Smooth muscle cell (in vitro differentiated cells): ENCODE data around the gene AFAP1. TPM values are rescaled to one million over a fixed set of nuclear protein-coding genes. Genes with fewer than 3 reads are reported as not detected.

Source experiments
- DNase-seq: peaks from one replicate; lab custom pipeline; 2025; ENCODE audit not compliant: unreplicated experiment; lab: John Stamatoyannopoulos, UW
- H2AFZ ChIP-seq: fragments of 200-600 bp; sonication (generic); 2 replicates; pipeline ENCODE4 v1.6.0; 2016; ENCODE audit warnings: antibody characterized with exemption, low read depth, mild to moderate bottlenecking
- H3F3A ChIP-seq: fragments of 200-600 bp; sonication (generic); 2 replicates; pipeline ENCODE4 v1.6.0; 2017; ENCODE audit warnings: antibody characterized with exemption, low read depth
- H3K27ac ChIP-seq: fragments of 200-600 bp; sonication (generic); 2 replicates; pipeline ENCODE4 v1.5.1; 2016; ENCODE audit warnings: low read depth, mild to moderate bottlenecking
- H3K27me3 ChIP-seq: fragments of 200-600 bp; sonication (generic); 2 replicates; pipeline ENCODE4 v1.6.1; 2016; ENCODE audit warnings: low read depth, mild to moderate bottlenecking
- H3K36me3 ChIP-seq: fragments of 200-600 bp; sonication (generic); 2 replicates; pipeline ENCODE4 v1.5.1; 2016; ENCODE audit warnings: low read depth
- H3K4me1 ChIP-seq: fragments of 200-600 bp; sonication (generic); 2 replicates; pipeline ENCODE4 v1.5.1; 2016; ENCODE audit warnings: low read depth
- H3K4me2 ChIP-seq: fragments of 200-600 bp; sonication (generic); 2 replicates; pipeline ENCODE4 v1.6.0; 2016; ENCODE audit warnings: mild to moderate bottlenecking
- H3K4me3 ChIP-seq: fragments of 200-600 bp; sonication (generic); 2 replicates; pipeline ENCODE4 v1.5.1; 2016; ENCODE audit warnings: mild to moderate bottlenecking
- H3K79me2 ChIP-seq: fragments of 200-600 bp; sonication (generic); 2 replicates; pipeline ENCODE4 v1.6.0; 2016; ENCODE audit warnings: low read depth, mild to moderate bottlenecking
- H3K9ac ChIP-seq: fragments of 200-600 bp; sonication (generic); 2 replicates; pipeline ENCODE4 v1.6.0; 2016; ENCODE audit warnings: low read depth
- H3K9me3 ChIP-seq: fragments of 200-600 bp; sonication (generic); replicated peaks from 2 replicates; pipeline ENCODE4 v1.5.1; 2016; ENCODE audit warnings: low read depth
- H4K20me1 ChIP-seq: fragments of 200-600 bp; sonication (generic); 2 replicates; pipeline ENCODE4 v1.6.0; 2016; ENCODE audit warnings: low read depth
- CTCF ChIP-seq: fragments of 200-600 bp; sonication (generic); IDR thresholded peaks from 2 replicates; pipeline ENCODE4 v1.5.1; 2017; ENCODE audit warnings: borderline replicate concordance, mild to moderate bottlenecking, antibody characterized with exemption; ENCODE audit not compliant: insufficient read depth, poor library complexity, severe bottlenecking
- WGBS: methylation state at CpG from one replicate; pipeline ENCODE4 v1.1.7; 2016; ENCODE audit warnings: low lambda C conversion rate; 5-methylcytosine and 5-hydroxymethylcytosine counted together
- polyA plus RNA-seq: library from polyadenylated mRNA; unstranded; fragments of >200 nt; fragmentation: Nextera tagmentation; extraction: Ambion mirVana; gene quantifications from 2 replicates; pipeline ENCODE4 v1.2.1, GENCODE V29; 2016
- total RNA-seq: library from RNA; depleted of rRNA; stranded (reverse); fragments of >200 nt; gene quantifications from 2 replicates; pipeline ENCODE4 v1.2.3, GENCODE V29; 2014

AFAP1 gene
- total and polyA plus RNA-seq, 2 experiments from 2014 or later: 12.6 to 24.8 TPM

DNA sequence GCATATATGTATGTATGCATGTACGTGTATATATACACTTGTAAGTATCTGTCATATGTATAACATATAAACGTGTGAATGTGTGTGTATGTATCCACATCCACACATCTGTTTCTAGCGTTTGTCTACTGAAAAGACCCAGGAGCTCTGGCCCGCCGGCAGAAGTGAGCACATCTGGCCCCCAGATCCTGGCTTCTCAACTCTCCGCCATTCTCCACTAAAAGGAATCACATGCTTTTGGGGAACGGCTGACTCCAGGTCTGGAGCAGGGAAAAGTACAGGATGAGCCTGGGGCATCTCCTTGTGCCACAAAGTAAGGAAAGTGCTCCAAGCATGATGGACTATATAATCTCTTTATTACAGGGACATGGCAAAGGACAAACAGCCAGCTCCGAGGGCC is 143.7 kb downstream of the AFAP1 start:
- Histone ChIP-seq H3K79me2 (no peaks in the 10 kb centered on the region), H4K20me1 (peaks cover 18% of the 10 kb centered on the region), H3K9ac (no peak overlapping the region), H3K27me3 (no peaks in the 10 kb centered on the region), H3K4me2 (no peak overlapping the region), H3K4me3 (no peak overlapping the region), H3K27ac (no peak overlapping the region), H3K4me1 (no peaks in the 10 kb centered on the region), H3K9me3 (no peaks in the 10 kb centered on the region), H2AFZ (no peak overlapping the region), H3K36me3 (peaks cover 3% of the 10 kb centered on the region), H3F3A (no peaks in the 10 kb centered on the region)
- TF ChIP-seq CTCF: no peak
- no peak for DNase-seq
- 96% methylated on average over 8 of the region's 8 CpGs for WGBS

GRCh38 chr4:7793186-7793585 is 146.5 kb downstream of the AFAP1 start:
- Histone ChIP-seq H3K4me2 (no peak overlapping the region), H3K9me3 (no peaks in the 10 kb centered on the region), H3K9ac (no peak overlapping the region), H3K36me3 (no peaks in the 10 kb centered on the region), H3K27ac (no peak overlapping the region), H2AFZ (no peak overlapping the region), H3K4me1 (no peaks in the 10 kb centered on the region), H4K20me1 (peaks cover 39% of the 10 kb centered on the region), H3F3A (no peaks in the 10 kb centered on the region), H3K27me3 (no peaks in the 10 kb centered on the region), H3K4me3 (no peak overlapping the region), H3K79me2 (no peaks in the 10 kb centered on the region)
- no peak for DNase-seq
- WGBS: 88% methylated on average over 10 of the region's 10 CpGs
- no peak for TF ChIP-seq CTCF

DNA sequence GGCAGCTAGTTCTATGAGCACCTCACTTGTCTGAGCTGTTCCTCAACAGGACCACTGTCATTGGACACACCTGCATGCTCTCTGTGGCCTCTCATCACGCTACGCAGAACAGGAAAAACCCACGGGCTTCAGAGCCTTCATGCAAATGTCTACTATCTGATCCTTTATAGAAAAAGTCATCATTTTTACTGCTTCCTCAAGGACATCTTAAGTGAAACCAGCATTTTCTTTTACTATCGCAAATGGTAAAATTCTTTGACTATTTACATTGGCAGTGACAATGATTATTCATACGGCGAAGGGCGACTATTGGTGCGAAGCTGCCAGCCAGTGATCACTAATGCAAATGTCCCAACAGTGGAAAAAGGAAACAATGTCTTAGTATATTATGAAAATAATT is 147.0 kb downstream of the AFAP1 start:
- no peaks in the 10 kb centered on the region for H3K4me1 ChIP-seq
- H3K4me3 ChIP-seq: no peak overlapping the region
- no peak for DNase-seq
- no peak overlapping the region for H3K4me2 ChIP-seq
- no peaks in the 10 kb centered on the region for H3K27me3 ChIP-seq
- TF ChIP-seq CTCF: no peak
- no peak overlapping the region for H3K27ac ChIP-seq
- WGBS: 95% methylated on average over 8 of the region's 8 CpGs
- H4K20me1 ChIP-seq: peaks cover 39% of the 10 kb centered on the region
- no peak overlapping the region for H3K9ac ChIP-seq
- no peaks in the 10 kb centered on the region for H3F3A ChIP-seq
- no peak overlapping the region for H2AFZ ChIP-seq
- no peaks in the 10 kb centered on the region for H3K79me2 ChIP-seq
- no peaks in the 10 kb centered on the region for H3K36me3 ChIP-seq
- no peaks in the 10 kb centered on the region for H3K9me3 ChIP-seq

DNA sequence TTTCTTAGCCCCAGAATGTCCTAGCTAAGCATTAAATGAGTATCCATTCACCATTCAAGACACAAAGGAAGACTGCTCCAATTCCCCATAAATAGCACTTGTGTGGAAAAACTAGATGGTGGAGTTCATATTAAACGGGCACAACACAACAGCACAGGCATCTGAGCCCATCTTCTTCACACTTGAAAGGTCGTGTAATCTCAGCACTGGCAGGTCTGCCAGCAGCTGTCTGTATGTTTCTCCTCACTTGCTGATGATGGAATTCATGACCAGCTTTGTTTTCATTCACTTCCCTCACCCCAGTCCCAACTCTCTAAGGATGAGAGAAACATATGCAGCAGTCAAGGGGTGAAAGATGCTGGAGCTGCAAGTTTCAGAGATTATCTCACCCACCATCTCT is 148.7 kb downstream of the AFAP1 start:
- Histone ChIP-seq H3K27ac (no peak overlapping the region), H3K4me1 (no peaks in the 10 kb centered on the region), H3K4me2 (no peak overlapping the region), H4K20me1 (peaks cover 43% of the 10 kb centered on the region), H3K79me2 (no peaks in the 10 kb centered on the region), H3K27me3 (no peaks in the 10 kb centered on the region), H3K9me3 (no peaks in the 10 kb centered on the region), H3K9ac (no peak overlapping the region), H3F3A (no peaks in the 10 kb centered on the region), H3K4me3 (no peak overlapping the region), H2AFZ (no peak overlapping the region), H3K36me3 (peaks cover 4% of the 10 kb centered on the region)
- DNase-seq: no peak
- no peak for TF ChIP-seq CTCF
- WGBS: 78% methylated on average over 2 of the region's 2 CpGs
